Measurements from ENCODE around the gene ATP2C2. TPM values are rescaled to one million over a fixed set of nuclear protein-coding genes. Genes with fewer than 3 reads are reported as not detected.

The ATP2C2 gene
- total and polyA plus RNA-seq, 9 of the 15 experiments (the other 6 are each of a cell fraction or from before 2014, with no cell fraction given): 0.75 TPM; not detected in 8

GRCh38 chr16:84383106-84383505, 14.8 kb downstream of the ATP2C2 start (continued):
- no peak for TF ChIP-seq ZBTB33 (CRISPR knock-in tag; IDR thresholded peaks at IDR 0.05)

- intact Hi-C loops (cut with micrococcal nuclease) (no loop called here), in situ Hi-C loops (cut with MboI) (no loop called here)
- WGBS (ENCODE audit: insufficient coverage, low coverage, missing lambda C conversion rate): 1% methylated on average over 3 of the region's 3 CpGs
- Histone ChIP-seq H3K27me3 (ENCODE audit: control insufficient read depth in 2 of 2, insufficient read depth in 2 of 2, low read length in 2 of 2) (peaks cover 45 to 78% of the 10 kb centered on the region in 2 experiments; a peak in 4 of 5 replicates), H3K27ac (ENCODE audit: extremely low read depth, low read depth, low read length) (no peak overlapping the region), H4K20me1 (replicated peaks; ENCODE audit: control insufficient read depth, insufficient read depth, low read length) (0 out of 2 replicates have a peak, but pooled peaks cover 4% of the 10 kb centered on the region), H3K4me3 (no peak overlapping the region), H3K4me2 (ENCODE audit: insufficient read depth, low read length) (no peak overlapping the region), H3K36me3 (ENCODE audit: control insufficient read depth, insufficient read depth, low read length) (no peaks in the 10 kb centered on the region), H2AFZ (ENCODE audit: low read depth, low read length) (no peak overlapping the region), H3K9ac (ENCODE audit: insufficient read depth in 1 of 2, low read depth in 2 of 2, low read length in 2 of 2) (no peak overlapping the region), H3K79me2 (ENCODE audit: control insufficient read depth, insufficient read depth, low read length) (no peaks in the 10 kb centered on the region), H3K9me3 (replicated peaks; ENCODE audit: control insufficient read depth, insufficient read depth, low read depth, low read length) (no peaks in the 10 kb centered on the region; the same call in 1 of the 2 replicates), H3K4me1 (replicated peaks in 1 of 2; ENCODE audit: control insufficient read depth in 2 of 2, insufficient read depth in 2 of 2, low read length in 2 of 2) (peaks cover 0 to 5% of the 10 kb centered on the region in 2 experiments; a peak in 1 of 5 replicates), H3K9me1 (ENCODE audit: control insufficient read depth, insufficient read depth, low read length) (no peaks in the 10 kb centered on the region)
- CTCF ChIA-PET (ENCODE audit: low intra/inter-chr PET ratio): no interaction called here
- FAIRE-seq (no peak), DNase-seq (ENCODE audit: extremely low read depth in 1 of 4, low spot score in 3 of 4) (no peak), ATAC-seq (no peak)
- POLR2A ChIA-PET: no interaction called here
- BruUV-seq (replicated peaks): no TSS peak
- TF ChIP-seq YBX1 (IDR thresholded peaks at IDR 0.05) (no peak), CHD1 (IDR thresholded peaks at IDR 0.05; ENCODE audit: low read length) (no peak), ZKSCAN8 (CRISPR knock-in tag; IDR thresholded peaks at IDR 0.05) (no peak), NONO (IDR thresholded peaks at IDR 0.05; ENCODE audit: low read depth in 2 of 2, low read length in 1 of 2) (no peak), ZKSCAN3 (CRISPR knock-in tag; IDR thresholded peaks at IDR 0.05) (no peak), SP1 (CRISPR knock-in tag; IDR thresholded peaks at IDR 0.05) (no peak), PTTG1 (tag; IDR thresholded peaks at IDR 0.05; ENCODE audit: low read depth) (no peak), SNRNP70 (optimal IDR thresholded peaks at IDR 0.05; ENCODE audit: low read depth, low read length) (no peak), HNRNPLL (IDR thresholded peaks at IDR 0.05; ENCODE audit: low read depth, low read length, poor library complexity, severe bottlenecking) (no peak), ZNF431 (CRISPR knock-in tag; IDR thresholded peaks at IDR 0.05) (no peak), EGR1 (conservative IDR thresholded peaks at IDR 0.05) (no peak), HDAC3 (IDR thresholded peaks at IDR 0.05; ENCODE audit: borderline replicate concordance, partially characterized antibody) (no peak)
- TF ChIP-seq, protein P1, sequence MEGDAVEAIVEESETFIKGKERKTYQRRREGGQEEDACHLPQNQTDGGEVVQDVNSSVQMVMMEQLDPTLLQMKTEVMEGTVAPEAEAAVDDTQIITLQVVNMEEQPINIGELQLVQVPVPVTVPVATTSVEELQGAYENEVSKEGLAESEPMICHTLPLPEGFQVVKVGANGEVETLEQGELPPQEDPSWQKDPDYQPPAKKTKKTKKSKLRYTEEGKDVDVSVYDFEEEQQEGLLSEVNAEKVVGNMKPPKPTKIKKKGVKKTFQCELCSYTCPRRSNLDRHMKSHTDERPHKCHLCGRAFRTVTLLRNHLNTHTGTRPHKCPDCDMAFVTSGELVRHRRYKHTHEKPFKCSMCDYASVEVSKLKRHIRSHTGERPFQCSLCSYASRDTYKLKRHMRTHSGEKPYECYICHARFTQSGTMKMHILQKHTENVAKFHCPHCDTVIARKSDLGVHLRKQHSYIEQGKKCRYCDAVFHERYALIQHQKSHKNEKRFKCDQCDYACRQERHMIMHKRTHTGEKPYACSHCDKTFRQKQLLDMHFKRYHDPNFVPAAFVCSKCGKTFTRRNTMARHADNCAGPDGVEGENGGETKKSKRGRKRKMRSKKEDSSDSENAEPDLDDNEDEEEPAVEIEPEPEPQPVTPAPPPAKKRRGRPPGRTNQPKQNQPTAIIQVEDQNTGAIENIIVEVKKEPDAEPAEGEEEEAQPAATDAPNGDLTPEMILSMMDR (IDR thresholded peaks at IDR 0.05 in 2 of 3, conservative IDR thresholded peaks at IDR 0.05 in 1 of 3; ENCODE audit: insufficient read depth in 2 of 3, low read depth in 1 of 3, low read length in 3 of 3): no peak
- TF ChIP-seq, protein P2, sequence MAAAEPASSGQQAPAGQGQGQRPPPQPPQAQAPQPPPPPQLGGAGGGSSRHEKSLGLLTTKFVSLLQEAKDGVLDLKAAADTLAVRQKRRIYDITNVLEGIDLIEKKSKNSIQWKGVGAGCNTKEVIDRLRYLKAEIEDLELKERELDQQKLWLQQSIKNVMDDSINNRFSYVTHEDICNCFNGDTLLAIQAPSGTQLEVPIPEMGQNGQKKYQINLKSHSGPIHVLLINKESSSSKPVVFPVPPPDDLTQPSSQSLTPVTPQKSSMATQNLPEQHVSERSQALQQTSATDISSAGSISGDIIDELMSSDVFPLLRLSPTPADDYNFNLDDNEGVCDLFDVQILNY (CRISPR knock-in tag; IDR thresholded peaks at IDR 0.05): no peak
These were observed 17.7 kb downstream of the ATP2C2 start for GRCh38 chr16:84386047-84386446.

Measured in K562 (cell line).